DMS114 treated with DMSO at 0.1 percent for 48 hours (cell line): ENCODE data around the gene SMIM44.

Experiments used
- DNase-seq: peaks from one replicate; lab custom pipeline; 2025; ENCODE audit not compliant: unreplicated experiment; lab: John Stamatoyannopoulos, UW

Gene SMIM44

DNA sequence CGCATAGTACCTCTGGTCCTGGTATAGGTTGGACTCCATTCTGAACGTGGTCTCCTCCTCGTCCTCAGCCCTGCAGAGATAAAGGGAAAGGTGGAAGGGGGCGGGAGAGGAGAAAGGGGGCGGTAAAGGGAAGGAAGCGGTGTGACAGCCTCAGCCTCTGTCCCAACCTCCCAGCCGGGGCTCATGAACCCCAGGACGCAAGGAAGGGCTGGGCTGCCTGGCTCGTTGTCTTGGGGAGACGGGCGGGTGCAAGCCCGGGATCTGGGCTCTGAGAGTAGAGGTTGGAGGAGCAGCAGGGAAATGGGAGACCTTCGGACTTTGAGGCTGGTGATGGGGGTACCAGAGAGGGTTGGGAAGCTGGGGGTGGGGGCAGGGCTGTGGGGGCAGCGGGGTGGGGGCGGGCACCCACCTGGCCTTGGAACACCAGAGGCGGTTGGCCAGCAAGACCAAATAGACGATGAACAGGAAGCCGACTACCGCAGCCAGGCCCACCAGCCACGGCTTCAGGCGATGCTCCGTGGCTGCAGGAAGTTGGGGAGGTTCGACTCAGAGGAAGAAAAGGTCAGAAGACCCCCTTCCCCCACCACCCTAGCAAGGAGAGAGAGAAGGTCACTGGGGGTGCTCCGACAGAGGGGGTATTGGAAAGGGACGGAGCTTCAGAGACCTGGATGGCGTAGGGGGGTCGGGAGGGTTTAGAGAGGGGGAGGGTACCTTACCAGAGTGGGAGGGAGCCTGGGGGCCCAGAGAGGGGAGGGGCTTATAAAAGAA is 4.6 kb downstream of the SMIM44 start:
- DNase-seq: no peak

GRCh38 chr19:3477951-3478350 is 5.3 kb downstream of the SMIM44 start:
- no peak for DNase-seq

GRCh38 chr19:3477506-3477905 is 5.7 kb downstream of the SMIM44 start:
- DNase-seq: no peak

- DNase-seq: no peak
These were observed 6.4 kb downstream of the SMIM44 start for GRCh38 chr19:3476830-3477229.

DNA sequence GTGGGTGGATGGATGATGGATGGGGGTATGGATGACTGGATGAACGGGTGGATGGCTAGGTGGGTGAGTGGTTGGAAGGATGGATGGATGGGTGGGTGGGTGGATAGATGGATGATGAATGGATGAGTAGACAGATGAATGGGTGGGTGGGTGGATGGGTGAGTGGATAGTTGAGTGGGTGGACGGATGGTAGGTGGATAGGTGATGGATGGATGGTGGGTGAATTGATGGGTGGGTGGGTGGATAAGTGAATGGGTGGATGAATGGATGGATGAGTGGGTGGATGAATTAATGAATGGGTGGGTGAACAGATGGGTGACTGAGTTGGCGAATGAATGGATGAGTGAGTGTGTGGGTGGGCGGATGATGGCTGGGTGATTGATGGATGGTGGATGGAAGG is 7.8 kb downstream of the SMIM44 start:
- DNase-seq: no peak

GRCh38 chr19:3474614-3475013 is 8.6 kb downstream of the SMIM44 start:
- DNase-seq: no peak

GRCh38 chr19:3474010-3474409 is 9.2 kb downstream of the SMIM44 start:
- no peak for DNase-seq

DNA sequence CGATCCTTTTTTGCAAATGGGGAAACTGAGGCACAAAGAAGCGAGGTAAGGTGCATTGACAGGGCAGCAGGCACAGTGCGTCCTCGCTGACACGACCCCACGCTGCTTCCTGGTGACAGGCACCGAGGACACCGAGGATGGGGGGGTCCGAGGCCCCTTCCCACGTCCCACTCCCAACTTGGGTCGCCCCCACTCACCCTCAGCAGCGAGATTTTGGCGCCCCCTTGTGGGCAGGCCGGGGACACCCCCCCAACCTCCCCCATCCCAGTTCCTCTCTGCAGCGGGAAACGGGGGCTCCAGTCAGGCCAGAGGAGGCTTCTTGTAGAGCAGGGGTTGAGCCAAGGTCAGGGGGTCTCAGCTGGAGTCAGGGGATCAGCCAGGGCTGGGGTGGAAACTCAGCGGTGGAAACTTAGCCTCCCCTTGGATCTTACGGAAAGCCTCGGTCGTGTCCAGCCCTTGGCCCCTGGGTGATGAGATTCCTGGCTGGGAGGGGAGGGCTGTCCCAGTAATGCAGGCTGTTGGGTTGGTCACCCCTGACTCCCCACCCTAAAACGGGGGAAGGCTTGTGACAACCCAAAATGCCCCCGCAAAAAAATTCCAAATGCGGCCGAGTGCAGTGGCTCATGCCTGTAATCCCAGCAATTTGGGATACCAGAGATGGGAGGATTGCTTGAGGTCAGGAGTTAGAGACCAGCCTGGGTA is 11.1 kb downstream of the SMIM44 start:
- DNase-seq: no peak

DNA sequence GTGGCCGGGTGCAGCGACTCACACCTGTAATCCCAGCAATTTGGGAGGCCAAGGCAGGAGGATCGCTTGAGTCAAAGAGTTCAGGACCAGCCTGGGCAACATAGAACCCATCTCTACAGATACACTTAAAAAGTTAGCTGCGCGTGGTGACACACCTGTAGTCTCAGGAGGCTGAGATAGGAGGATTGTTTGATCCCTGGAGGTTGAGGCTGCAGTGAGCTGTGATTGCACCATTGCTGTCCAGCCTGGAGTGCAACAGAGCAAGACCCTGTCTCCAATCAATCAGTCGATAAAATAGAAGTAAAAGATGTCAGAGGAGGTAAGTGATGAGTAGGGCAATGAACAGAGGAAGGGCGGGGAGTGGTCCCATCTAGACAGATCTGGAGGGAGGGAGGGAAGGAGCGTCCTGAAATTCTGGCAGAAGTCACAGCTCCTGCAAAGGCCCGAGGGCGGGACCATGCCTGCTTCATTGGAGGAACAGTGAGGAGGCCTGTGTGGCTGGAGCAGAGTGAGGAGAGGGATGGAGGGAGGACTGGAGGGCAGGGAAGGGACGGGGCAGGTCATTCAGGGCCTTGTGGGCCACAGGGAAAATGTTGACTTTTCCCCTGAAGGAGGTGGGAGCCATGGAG is 12.6 kb downstream of the SMIM44 start:
- no peak for DNase-seq

- no peak for DNase-seq
These were observed 13.4 kb downstream of the SMIM44 start for GRCh38 chr19:3469638-3470499.

DNA sequence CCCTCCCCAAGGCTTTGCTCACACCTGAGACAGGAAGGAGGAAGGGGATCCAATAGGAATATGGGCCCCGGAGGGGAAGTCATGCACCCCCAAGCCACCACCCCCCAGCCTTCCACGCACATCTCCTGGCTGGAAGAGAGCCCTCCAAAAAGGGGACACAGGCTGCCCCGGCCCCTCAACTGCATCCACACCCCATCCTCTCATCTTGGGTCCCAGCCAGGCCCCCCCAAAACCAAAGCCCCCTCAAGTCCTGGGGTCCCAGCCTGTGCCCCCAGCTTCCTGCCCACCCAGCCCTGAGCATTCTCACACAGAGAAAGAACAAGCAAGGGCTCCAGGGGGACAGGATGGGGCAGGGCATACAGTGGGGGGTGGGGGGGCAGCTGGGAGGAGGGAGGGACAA is 15.0 kb downstream of the SMIM44 start:
- DNase-seq: no peak

DNA sequence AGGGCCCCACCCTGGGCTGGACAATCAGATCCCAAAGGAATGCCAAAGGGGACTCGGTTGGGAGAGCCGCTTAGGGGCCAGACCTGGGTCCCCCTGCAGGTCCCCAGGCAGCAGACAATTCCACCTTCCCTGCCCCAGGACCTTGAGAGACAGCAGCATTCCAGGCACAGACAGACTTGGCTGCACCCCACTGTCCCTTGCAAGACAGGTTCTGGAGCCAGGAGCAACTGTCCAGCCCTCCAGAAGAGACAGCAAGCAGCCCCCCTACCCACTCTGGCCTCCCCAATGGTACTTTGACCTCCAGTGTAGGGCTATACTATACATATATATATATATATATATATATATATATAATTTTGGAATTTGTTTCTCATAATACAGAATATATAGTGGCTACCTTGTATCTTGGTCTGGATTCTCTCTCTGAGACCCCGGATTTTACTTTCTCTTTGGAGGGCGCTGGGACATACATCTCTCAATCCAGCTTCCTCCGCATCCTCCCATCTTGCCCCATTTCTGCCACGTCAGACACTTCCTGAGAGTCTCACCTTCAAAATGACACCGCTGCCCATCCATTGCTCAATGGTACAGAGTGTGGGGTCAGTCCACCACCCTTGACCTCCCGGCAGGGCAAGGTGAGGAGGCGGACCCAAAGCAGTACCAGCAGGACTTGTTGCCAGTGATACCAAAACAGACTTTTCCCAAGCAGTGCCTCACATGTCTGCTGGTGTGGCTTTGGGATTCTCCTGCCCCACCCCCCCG is 15.6 kb downstream of the SMIM44 start:
- DNase-seq: no peak

DNA sequence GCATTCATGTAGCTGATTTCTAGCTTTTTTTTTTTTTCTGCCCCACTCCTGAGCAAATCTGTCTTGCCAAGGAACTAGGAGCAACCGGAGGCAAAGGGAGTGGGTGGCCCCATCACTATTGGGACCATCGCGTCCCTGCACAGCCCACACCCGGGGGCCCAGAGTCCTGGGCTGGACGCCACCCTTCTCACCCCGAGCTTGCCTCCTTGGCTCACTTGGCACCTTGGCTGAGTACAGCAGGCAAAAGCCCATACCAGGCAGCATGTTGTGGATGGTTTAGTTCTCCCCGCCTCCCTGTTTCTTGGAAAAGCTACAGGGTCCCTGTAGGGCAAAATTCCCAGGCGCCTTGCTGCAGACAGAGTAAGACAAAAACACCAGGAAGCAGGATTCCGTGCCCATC is 16.6 kb downstream of the SMIM44 start:
- no peak for DNase-seq

GRCh38 chr19:3465552-3465951 is 17.7 kb downstream of the SMIM44 start:
- no peak for DNase-seq

DNA sequence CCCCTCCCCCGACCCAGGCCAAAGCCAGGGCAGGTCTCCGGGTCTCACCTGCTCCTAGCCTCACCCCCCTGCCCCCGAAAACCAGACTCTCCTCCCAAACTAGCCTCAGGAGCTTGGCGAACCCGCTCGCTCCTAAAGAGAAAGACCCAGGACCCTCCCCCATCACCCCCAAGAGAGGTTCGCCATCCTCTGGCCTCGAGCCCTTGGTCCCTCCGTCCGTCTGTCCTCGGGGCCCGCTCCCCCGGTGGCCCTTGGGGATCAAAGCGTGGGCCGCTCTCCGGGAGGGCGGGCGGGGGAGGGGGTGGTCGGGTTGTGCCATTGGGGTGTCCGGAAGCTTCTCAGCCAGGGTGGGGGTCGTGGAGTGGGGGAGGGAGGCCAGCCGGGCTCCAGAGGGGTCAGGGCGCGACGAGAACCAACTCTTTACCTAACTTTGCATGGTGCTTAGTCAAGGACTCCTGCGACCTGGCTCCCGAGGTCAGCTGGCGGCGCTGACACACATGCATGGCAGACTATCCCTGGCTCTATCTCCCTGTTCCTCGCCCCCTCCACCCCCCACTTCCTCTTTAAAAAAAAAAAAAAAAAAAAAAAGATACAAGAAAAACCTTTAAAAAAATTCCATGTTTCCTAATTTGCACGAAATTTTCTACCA is 18.5 kb downstream of the SMIM44 start:
- no peak for DNase-seq

DNA sequence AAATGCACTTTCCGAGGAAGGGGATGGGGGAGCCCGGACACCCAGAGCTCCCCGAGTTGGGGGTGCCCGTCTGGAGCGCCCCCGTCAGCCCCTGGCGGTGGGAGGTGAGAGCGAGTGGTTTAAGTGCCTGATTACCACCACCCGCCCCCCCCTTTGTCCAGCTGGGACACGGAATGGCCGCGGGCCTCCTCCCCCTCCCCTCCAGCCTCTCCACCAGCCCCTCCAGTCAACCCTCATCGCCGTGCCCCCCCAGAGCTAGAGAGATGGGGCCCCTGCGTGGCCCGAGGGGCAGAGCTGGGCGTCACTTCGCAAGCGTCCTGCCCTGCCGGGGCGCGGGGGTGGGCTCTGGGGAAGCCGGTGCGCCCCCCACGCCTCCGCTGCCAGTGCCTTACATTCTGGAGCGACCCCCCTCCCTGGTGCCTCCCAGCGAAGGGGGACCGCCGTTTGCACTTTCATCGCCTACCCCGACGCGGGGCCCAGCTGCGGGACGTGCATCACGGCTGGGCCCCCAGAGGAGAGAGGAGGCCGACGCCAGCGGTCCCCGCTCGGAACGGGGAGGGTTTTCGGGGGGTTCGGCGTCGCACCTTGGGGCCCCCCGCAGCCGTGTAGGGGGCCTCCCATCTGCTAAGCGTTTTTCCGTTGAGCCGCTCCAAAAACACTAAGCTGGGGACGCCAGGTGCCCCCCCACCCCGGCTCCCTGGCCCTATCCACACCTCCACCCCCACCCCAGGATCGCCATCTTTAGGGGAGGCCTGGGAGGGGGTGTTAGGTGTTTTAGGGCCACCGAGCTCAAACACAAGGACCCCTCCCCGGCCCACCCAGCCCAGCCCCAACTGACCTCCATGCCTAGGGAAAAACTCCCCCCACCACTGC is 19.3 kb downstream of the SMIM44 start:
- no peak for DNase-seq

- no peak for DNase-seq
These were observed 20.1 kb downstream of the SMIM44 start for GRCh38 chr19:3462991-3463713.

DNA sequence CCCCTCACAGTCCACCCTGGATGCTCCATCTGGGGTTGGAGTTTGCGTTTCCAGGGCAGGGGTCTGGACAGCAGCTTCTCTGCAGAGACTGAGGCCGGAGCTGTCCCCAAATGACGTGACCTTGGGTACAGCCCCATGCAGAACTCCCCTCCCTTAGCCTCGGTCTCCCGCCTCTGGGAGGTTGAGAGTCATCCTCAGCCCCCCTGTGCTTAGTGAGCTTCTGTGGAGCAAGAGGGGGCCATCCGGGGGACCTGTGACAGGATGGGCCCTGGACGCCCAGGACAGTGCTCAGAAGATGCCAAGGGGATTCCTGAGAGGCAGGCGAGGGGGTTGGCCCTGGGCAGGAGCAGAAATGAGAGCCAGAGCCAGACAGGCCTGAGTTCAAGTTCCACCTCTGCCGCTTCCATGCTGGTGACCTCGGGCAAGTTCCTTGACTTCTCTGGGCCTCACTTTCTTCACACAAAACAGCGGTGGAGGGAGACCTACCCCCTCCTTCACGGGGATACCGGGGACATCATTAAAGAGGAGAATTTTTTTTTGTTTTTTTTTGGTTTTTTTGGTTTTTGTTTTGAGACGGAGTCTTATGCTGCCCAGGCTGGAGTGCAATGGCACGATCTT is 23.2 kb downstream of the SMIM44 start:
- no peak for DNase-seq
